ENCODE data around the gene STX18.
"Not testable (repeated sequence)": the region's sequence is repeated elsewhere in the genome, so short reads cannot be mapped to it uniquely, and the experiment has no call there.

The STX18 gene

DNA sequence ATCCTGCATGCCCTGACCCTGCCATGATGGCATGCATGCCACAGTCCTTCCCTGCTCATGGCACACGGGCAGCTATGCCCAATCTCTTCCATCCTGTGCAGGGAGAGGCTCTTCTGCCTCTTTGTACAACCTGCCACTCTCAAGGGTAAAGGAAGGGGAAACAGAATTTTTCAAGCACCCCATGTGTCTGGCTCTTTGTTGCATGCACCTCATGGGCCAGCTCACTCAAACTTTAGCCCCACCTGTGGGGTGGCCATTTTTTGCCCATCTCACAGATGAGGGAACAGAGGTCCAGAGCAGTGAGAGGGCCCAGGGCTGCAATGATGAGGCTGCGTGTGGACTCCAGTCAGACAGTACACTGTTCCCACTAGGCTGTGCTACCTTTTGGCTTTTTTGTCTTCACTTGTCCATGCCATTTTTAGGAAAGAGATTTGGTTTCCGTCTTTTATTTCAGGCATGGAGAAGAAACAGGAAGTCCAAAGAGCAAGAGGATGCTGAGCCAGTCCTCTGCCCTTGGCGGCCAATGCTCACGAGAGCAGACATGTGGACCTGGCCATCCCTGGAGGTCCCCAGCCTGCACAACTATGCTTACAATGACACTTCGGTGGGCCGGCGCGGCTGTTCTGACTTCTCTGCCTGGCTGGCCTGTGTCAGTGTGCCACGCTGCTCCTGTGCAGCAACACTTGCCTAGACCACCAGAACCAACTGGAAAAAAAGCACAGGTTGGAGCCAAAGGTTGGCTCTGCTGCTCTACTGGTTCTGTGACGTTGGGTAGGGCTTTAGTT, 109.3 kb downstream of the STX18 start:
- no peak for DNase-seq

- peak; percentile 91 for DNase-seq
Observed at GRCh38 chr4:4430492-4431195, 111.2 kb downstream of the STX18 start.

DNA sequence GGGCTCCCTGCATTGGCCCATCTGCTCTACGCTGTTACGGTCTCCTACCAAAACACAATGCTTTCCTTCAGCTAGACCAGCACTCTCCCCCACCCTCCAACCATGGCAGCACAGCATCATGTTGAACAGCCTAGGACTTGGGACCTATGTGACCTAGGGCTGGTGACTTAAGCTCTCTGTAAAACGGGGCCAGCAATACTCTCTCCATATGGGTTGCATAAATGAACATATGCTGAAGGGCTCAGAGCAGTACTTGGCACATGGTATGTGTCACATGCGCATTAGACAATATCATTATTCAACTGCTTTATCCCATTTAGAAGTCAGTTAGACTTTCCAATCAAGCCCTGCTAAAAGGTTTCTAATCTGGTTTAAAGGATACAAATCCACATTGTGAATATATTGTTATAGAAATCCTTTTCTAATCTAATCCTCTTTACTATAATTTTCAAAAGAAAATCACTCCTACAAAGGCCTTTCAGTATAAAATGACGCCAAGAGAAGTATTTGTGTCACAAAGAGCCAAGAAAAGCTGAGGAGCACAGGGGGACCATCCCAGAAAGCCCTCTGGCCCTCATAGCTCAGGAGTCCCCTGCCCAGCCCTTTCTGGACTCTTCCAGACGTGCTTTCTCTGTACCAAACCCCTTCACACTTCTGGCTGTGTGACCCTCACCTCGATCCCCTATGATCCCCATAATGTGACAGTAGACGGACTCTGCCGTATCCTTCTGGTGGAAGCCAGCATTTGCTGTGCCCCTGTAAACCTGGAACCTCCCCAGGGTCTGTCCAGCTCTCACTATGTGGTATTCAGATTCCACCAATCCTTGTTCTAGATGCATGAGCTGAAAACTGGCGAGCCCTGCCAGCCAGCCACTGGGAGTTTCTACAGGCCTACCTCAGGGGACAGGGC, 112.6 kb downstream of the STX18 start:
- no peak for DNase-seq

- no peak for DNase-seq
Observed at GRCh38 chr4:4427886-4428285, 114.0 kb downstream of the STX18 start.

DNA sequence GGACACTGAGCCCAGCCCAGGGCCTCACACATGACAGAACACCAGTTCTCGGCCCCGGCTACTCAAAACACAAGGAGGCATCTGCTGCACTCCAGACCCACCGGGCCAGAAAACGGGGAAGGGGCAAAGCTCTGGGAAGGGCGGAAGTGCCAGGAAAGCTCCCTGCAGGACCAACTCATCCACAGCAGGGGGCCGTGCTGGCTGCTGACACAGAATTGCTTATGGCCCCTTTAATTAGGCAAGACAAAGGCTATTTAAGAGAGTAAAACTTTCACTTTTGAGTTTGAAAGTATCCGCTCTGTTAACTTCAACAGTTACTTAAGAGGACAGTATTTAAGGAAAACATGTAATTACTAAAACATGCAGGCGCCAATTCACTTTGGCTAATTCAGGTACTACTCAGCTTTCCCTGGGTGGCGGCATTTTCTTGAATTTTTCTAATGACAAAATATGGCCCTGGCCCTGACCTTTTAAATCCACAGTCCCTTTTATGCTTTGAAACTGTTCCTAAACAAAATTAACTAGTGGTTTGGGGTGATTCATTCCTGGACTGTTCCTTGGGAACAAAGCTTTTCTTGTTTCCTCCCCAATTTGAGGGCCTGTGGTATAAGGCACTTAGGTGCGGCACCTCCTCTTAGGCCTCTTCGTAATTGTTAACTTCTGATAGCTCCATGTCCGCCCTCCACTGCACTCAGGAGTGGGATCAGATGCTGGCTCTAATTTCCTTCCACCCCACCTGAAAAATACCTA, 114.6 kb downstream of the STX18 start:
- DNase-seq = no peak

DNA sequence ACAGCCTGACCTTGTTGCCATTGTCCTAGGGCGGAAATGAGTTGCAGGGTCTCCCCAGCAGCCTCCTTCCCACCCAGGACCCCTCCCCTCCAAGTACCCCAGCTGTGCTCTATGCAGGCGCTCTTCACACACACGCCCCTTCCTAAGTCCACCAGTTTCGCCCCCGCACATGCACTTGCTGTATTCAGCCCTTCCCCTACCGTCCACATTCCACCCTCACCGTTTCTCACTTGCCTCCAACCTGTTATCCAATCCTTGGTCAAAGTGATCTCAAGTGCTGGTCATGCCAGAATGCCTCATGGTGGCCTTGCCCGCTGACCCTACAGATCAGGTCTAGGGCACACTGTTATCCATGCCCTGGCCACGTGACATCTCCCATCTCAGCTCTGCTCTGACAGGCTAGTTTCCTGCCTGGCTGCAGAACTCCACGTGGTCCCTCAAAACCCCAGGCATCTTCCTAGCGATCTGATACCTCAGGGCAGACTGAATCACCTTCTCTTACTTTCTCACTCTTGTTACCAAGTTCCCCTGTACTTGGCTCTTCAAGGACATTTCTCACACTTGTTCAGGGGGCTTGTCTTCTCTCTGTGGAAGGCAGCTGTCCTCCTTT, 115.2 kb downstream of the STX18 start:
- DNase-seq = no peak

GRCh38 chr4:4425696-4426095, 116.2 kb downstream of the STX18 start:
- no peak for DNase-seq

DNA sequence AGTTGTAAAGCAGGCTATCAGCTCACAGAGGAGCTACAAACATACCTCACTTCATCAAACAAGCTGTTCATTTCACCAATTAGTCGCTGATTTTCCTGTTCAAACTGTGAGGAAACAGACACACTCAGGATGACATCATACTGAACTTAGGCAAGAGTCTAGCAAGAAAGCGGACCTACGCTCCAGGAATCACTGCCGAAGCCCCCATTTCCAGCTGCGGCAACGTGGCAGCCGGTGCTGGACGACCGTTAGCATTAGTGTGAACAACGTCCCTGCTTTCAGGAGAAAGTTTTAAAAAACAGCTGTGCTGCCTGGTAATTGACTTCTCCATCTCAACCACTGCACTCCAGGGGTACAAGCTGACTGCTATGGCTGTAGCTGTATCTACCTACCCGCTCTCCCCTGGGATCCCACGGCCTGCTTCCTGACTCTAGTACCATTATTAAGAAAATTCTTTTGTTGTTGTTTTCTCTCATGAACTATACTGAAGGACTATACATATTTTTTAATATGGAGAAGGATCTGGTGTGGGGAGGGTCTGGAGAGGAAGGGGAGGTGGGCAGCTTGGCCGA, 116.6 kb downstream of the STX18 start:
- no peak for DNase-seq

DNA sequence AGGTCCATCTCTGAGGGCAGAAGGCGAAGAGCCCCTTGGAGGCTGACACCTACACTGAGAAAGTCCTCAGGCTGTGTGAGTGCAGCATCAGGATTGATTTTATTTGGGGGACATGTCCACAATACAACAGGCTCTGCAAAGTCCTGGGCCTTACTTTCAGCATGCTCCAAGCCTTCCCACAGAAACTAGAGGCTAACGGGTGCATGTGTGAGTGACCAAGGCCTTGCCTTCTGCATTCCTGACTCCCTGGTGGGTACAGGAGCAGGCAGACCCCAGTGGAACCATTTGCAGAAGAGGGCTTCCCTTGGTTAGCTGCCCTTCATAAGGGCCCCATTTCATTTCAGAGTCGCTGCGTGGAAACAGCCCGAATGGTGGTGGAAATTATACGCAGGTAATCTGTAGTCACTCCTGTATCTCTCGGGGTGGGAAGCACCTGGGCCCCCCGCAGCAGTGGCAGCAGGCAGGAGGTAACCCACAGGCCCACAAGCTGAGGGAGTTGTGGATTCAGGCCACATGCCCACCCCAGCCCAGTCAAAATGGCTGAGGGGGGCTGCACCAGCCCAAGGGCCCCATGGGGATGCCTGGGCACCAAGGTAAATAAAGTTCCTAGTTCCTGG, 117.2 kb downstream of the STX18 start:
- DNase-seq = no peak

- DNase-seq = no peak
Observed at GRCh38 chr4:4423706-4424498, 117.9 kb downstream of the STX18 start.

GRCh38 chr4:4422856-4423499, 118.9 kb downstream of the STX18 start:
- DNase-seq = no peak

DNA sequence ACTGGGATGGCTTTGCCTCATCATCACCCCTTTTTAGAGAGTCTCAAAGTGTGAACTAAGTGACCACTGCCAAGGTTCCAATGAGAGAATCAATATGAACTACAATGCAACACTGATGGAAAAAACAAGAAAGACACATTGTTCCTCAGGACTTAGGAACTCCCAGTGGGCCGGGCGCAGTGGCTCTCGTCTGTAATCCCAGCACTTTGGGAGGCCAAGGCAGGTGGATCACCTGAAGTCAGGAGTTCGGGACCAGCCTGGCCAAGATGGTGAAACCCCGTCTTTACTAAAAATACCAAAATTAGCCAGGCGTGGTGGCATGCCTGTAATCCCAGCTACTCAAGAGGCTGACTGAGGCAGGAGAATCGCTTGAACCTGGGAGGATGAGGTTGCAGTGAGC, 119.7 kb downstream of the STX18 start:
- DNase-seq = not testable (repeated sequence)

DNA sequence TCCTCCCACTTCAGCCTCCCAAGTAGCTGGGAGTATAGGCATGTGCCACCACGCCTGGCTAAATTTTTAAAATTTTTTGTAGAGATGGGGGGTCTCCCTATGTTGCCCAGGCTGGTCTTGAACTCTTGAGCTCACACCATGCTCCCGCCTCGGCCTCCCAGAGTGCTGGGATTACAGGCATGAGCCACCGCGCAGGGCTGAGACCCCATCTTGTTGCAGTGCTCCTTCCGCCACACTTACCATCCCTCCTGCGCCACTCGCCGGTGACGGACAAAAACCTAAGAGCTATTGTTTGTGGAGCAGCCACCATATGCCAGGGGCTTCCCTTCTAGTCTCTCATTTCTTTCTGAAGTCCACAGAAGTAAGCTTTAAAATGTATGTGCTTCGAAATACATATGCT, 120.5 kb downstream of the STX18 start:
- no peak for DNase-seq

GRCh38 chr4:4420421-4420820, 121.4 kb downstream of the STX18 start:
- DNase-seq = no peak

DNA sequence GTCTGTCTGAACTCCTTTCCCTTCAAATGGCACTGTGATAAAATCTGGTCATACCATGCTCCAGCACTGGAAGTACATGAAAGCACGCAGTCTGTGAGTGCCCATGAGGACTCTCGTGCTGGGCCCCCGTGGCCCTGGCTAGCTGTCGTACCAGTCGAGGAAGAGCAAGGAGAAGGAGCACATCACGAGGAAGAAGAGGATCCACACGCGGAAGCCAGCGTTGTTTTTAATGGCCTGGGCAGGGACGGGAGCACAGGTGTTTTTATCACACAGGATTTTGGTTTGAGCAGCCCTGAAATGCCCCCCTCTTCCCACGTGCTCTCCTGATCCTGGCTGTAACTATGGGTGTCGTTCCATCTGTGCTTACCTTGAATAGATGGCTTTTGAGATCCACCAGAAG, 122.0 kb downstream of the STX18 start:
- DNase-seq = no peak

DNA sequence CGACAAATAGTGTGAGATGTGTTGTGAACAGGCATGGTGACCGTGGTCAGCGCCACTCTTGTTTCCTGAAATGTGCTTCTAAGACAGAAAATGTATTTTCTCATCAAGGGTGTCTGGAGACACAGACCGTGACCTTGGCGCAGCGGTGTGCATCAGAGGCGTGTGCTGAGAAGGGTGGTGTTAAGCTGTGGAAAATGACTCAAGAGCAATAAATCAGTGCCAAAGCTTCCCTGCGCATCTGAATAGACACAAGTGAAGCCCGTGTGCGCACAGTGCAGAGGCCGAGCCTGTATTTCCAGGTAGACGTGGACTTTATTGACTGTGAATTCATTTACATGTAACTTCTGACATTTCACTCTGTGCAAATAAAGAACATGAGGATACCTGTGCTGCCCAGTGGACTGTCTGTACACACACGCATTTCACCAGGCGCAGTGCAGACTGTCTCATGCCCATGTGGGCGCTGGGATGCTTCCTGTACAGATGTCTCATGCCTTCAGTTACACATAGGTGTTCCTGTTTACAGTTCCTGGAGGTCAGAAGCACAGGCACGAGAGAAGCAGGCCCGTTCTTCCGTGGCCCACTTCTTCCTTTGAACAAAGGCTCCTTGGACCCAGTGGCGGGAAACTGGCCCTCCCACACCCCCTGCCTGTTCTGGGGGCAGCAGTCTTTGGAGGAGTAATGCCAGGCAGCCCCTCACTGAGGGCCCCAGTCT, 123.0 kb downstream of the STX18 start:
- no peak for DNase-seq

GRCh38 chr4:4417886-4418285, 124.0 kb downstream of the STX18 start:
- no peak for DNase-seq

GRCh38 chr4:4416981-4417380, 124.9 kb downstream of the STX18 start:
- DNase-seq = no peak

All from hematopoietic multipotent progenitor cell treated with erythropoietin and hydrocortisone succinate and interleukin-3 and kit ligand, for 6 days (in vitro differentiated cells).